GM18526 (cell line): ENCODE results near the gene RGS6.

Source experiments
- POLR2A ChIP-seq: IDR thresholded peaks from 3 replicates; pipeline ENCODE4 v1.6.1; 2011; ENCODE audit not compliant: insufficient read length; ENCODE audit errors: extremely low read depth

Gene RGS6

DNA sequence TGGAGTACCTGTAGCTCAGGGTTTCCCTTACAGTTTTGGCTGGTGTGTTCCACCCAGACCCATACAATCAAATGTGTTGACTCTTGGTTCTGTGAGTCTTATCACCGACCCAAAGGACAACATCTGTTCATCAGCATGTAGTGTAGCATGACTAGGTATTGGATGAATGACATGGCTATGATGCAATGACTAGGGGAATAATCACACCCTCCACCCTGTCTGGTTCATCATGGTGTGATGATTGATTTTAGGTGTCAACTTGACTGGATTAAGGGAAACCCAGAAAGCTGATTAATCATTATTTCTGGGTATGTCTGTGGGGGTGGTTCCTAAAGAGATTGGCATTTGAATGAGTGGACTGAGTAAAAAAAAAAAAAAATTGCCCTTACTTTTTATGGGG, 650.4 kb downstream of the RGS6 start:
- no peak for TF ChIP-seq POLR2A

DNA sequence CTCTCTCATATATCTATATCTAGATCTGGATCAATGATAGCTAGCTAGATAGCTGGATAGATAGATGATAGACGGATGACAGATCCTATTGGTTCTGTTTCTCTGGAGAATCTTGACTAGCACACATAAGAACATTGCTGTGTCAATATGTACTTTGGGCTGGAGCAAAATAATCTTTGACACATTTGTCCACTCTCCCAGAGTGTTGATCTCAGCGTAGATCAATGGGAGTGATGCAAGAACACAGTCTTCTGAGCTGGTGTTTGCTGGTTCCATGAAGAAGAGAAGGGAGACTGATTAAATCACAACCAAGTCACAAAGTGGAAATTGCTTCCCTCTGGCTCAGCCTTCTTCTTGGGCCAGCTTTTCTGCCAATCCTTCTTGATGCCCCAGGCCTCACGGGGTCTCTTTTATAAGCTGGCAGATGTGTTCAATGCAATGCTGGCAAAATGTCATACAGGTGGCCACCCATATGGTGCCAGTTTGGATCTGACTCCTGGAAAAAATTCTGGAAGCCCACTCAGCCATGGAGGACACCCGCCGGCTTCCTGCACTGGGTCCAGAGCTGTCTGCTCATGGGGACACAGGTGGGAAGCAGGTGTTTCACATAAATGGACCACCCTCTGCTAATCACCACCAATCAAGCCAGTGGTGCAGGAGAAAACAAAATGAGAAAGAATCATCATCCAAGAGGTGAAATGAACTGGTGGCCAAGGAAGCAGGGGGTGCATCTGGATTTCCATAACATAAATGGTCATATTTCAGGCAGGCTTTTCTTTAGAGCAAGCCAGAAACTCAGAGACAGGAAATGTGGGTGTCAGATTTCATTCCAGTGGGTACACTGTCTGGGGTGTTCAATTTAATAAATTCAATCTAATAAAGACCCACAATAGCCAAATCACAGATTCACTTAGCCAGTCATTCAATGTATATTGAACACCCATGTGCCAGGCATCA, 651.4 kb downstream of the RGS6 start:
- TF ChIP-seq POLR2A: no peak

DNA sequence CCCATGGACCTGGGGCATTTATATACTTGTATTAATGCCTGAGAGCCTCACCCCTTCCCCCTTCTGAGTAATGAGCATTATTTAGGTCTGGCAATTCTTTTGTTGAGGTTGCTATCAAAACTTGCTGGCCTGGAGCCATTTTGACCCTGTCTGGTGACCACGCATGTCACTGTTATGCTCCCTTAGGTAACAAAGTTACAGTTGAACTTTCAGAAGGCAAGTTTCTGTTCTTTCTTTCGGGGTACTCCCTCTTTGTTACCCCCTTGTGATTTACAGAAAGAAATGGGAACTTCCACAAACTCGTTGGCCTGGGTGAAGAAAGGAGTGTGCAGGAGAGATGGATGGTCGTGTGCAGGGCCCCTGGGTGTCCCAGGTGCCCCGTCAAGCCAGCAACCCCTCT, 656.3 kb downstream of the RGS6 start:
- no peak for TF ChIP-seq POLR2A

GRCh38 chr14:72589652-72590051, 657.4 kb downstream of the RGS6 start:
- TF ChIP-seq POLR2A: no peak

- no peak for TF ChIP-seq POLR2A
These were observed 658.3 kb downstream of the RGS6 start for GRCh38 chr14:72590577-72590976.

DNA sequence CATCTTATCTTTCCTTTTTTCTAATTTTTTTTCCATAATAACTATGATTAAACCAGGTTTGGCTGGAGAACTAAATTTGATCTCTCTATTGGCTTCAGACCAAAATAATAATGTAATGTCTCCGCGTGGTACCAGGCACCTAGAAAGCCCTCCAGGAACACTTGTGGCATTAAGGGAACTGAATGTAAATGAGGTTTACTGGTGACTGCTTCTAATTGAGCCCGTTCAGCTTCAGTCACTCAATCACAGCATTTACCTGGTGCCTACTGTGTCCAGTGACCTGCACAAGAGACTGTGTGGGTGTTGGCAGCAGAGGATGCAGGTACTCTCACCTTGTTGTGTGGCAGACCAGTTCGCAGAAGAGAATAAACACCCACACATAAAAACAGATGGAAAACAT, 659.2 kb downstream of the RGS6 start:
- no peak for TF ChIP-seq POLR2A

- no peak for TF ChIP-seq POLR2A
These were observed 662.1 kb downstream of the RGS6 start for GRCh38 chr14:72594099-72594901.

- no peak for TF ChIP-seq POLR2A
These were observed 663.1 kb downstream of the RGS6 start for GRCh38 chr14:72595152-72595862.

- no peak for TF ChIP-seq POLR2A
These were observed 665.3 kb downstream of the RGS6 start for GRCh38 chr14:72597252-72598233.

DNA sequence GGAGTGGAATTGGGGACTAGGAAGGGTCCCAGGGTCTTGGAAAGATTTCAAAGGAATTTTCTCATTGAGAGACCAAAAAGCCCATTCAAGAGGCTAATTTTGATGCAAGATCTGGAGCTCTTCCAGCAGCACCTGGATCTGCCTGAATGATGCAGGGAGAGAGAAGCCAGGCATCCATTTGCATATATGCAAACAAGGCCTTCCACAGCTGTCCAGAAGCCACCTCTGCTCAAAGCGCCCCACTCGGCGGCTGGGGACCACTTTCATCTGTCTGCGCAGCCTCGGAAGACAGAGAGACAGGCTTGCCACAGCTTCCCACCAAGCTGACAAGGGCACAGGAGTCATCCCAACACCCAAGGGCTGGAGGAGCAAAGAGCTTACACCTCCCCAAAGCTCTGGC, 666.1 kb downstream of the RGS6 start:
- TF ChIP-seq POLR2A: no peak

GRCh38 chr14:72599579-72600470, 667.6 kb downstream of the RGS6 start:
- no peak for TF ChIP-seq POLR2A

- TF ChIP-seq POLR2A: no peak
These were observed 668.5 kb downstream of the RGS6 start for GRCh38 chr14:72600551-72601330.

GRCh38 chr14:72603639-72604038, 671.4 kb downstream of the RGS6 start:
- TF ChIP-seq POLR2A: no peak
